HUES48 (cell line): ENCODE measurements around the gene KTI12.
"Not testable (repeated sequence)": the region's sequence is repeated elsewhere in the genome, so short reads cannot be mapped to it uniquely, and the experiment has no call there.

Experiments used
- H3K27ac ChIP-seq: one replicate; pipeline ENCODE4 v1.7.0; 2013; ENCODE audit warnings: low read depth, low read length, inconsistent platforms
- H3K27me3 ChIP-seq: 2 replicates; pipeline ENCODE4 v1.6.1; 2013; ENCODE audit warnings: mild to moderate bottlenecking, low read length; ENCODE audit not compliant: control insufficient read depth, insufficient read depth
- H3K36me3 ChIP-seq: 2 replicates; pipeline ENCODE4 v1.6.1; 2013; ENCODE audit warnings: low read length; ENCODE audit not compliant: control insufficient read depth, insufficient read depth
- H3K4me1 ChIP-seq: 2 replicates; pipeline ENCODE4 v1.6.1; 2013; ENCODE audit warnings: mild to moderate bottlenecking, low read length; ENCODE audit not compliant: control insufficient read depth, insufficient read depth
- H3K4me3 ChIP-seq: 2 replicates; pipeline ENCODE4 v1.5.1; 2013; ENCODE audit warnings: mild to moderate bottlenecking, low read depth, low read length
- H3K9ac ChIP-seq: 2 replicates; pipeline ENCODE4 v1.6.1; 2013; ENCODE audit warnings: mild to moderate bottlenecking, low read depth, low read length, moderate library complexity
- H3K9me3 ChIP-seq: 2 replicates; pipeline ENCODE4 v1.6.1; 2013; ENCODE audit warnings: low read length; ENCODE audit not compliant: control insufficient read depth, insufficient read depth

Gene KTI12

DNA sequence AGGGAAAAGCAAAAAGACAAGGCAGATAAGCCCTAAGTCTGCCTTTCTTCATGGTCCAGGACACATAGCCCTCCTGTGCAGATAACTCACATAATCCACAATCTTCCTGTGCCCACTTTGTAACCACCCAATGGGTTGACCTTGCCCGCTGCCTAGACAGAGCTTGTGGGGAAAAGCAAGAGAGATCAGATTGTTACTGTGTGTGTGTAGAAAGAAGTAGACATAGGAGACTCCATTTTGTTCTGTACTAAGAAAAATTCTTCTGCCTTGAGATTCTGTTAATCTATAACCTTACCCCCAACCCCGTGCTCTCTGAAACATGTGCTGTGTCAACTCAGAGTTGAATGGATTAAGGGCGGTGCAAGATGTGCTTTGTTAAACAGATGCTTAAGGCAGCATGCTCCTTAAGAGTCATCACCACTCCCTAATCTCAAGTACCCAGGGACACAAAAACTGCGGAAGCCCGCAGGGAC is 27.5 kb downstream of the KTI12 start:
- H3K36me3 ChIP-seq, H3K9me3 ChIP-seq, H3K27me3 ChIP-seq: not testable (repeated sequence)
- H3K27ac ChIP-seq = peak overlapping the region; percentile 84
- peaks cover 21% of the 10 kb centered on the region for H3K4me1 ChIP-seq
- H3K4me3 ChIP-seq = 0 out of 2 replicates have a peak overlapping the region, but pooled peaks have one; percentile 11
- H3K9ac ChIP-seq = peak overlapping the region; percentile 49

DNA sequence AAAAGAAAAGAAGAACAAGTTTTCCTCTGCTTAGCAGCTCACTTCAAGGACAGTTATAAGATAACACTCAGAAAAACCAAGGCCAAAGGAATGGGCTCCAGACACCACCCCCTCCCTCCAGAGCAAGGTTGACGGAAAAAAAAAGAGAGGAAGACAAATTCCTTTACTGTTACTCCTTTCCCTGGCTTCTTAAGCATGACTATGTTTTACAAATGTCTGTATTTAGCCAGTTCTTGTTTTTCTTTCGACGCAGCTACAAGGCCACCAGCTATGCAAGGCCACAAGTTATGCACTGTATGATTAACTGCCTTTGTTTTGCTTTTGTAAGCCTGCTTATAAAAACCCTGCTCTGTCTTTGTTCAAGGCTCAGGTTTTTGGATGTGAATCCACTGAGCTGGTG is 28.1 kb downstream of the KTI12 start:
- H3K36me3 ChIP-seq, H3K9me3 ChIP-seq, H3K27me3 ChIP-seq: not testable (repeated sequence)
- Histone ChIP-seq H3K9ac (peak overlapping the region; percentile 49), H3K27ac (peak overlapping the region; percentile 84), H3K4me1 (peaks cover 21% of the 10 kb centered on the region), H3K4me3 (0 out of 2 replicates have a peak overlapping the region, but pooled peaks have one; percentile 11)

DNA sequence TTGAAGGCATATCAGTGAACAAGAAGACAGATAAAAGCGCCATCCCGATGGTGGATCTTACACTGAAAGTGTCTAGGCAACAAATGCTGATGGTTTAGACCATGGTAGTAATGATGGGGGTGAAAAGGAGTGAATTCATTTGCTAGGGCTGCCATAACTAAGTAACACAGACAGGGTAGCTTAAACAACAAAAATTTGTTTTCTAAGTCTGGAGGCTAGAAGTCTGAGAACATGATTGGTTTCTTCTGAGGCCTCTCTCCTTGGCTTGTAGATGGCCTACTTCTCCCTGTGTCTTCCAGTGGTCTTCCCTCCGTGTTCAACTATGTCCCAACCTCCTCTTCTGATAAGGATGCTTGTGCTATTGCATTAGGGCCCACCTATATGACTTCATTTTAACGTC is 29.7 kb downstream of the KTI12 start:
- Histone ChIP-seq H3K27ac (no peak overlapping the region), H3K9me3 (no peaks in the 10 kb centered on the region), H3K36me3 (no peaks in the 10 kb centered on the region), H3K9ac (no peak overlapping the region), H3K4me1 (peaks cover 21% of the 10 kb centered on the region), H3K4me3 (no peak overlapping the region), H3K27me3 (no peaks in the 10 kb centered on the region)

GRCh38 chr1:52002038-52002917 is 31.3 kb downstream of the KTI12 start:
- Histone ChIP-seq H3K9ac (no peak overlapping the region), H3K4me3 (no peak overlapping the region), H3K27ac (no peak overlapping the region), H3K36me3 (no peaks in the 10 kb centered on the region), H3K27me3 (no peaks in the 10 kb centered on the region), H3K4me1 (peaks cover 23% of the 10 kb centered on the region), H3K9me3 (no peaks in the 10 kb centered on the region)

DNA sequence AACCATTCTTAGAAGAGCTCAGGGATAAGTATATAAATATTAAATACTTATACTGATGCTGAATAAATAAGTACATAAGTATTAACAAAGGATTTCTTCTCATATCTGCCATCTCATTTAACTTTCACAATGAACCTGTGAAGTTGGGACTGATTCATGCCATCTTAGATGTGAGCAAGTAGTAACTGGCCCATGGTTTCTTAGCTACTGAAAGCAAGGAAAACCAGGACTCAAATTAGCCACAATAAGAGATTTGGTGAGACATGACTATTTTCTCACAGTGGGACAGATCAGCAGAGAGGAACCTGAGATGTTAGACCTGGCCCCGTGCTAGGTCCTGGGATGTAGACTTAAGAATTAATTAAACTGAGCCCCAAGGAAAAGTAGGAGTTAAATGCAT is 34.9 kb downstream of the KTI12 start:
- no peak overlapping the region for H3K27ac ChIP-seq

DNA sequence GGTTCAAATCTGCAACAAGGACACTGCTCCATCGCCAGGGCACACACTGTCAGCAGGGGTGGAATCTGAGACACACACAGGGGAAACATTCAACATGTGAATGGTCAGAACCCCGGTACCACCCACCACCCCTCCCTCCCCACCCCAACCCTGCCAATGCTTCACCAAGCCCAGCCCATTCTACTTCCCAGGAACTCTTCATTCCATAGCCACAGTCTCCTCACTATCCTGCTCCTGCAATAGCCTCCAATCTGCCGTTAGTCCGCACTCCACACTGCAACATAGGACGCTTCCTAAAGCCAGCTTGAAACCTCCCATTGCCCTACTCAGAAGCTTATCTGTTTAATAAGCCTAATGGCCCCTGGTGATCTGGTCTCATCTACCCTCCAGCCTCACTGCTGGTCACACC is 35.6 kb downstream of the KTI12 start:
- Histone ChIP-seq H3K4me3 (no peak overlapping the region), H3K9me3 (no peaks in the 10 kb centered on the region), H3K36me3 (no peaks in the 10 kb centered on the region), H3K27ac (no peak overlapping the region), H3K9ac (no peak overlapping the region), H3K27me3 (no peaks in the 10 kb centered on the region), H3K4me1 (peaks cover 12% of the 10 kb centered on the region)

More for the DNA sequence above, 34.9 kb downstream of the KTI12 start:
- H3K27me3 ChIP-seq = no peaks in the 10 kb centered on the region
- H3K4me1 ChIP-seq = peaks cover 12% of the 10 kb centered on the region
- no peak overlapping the region for H3K9ac ChIP-seq
- no peaks in the 10 kb centered on the region for H3K9me3 ChIP-seq
- no peak overlapping the region for H3K4me3 ChIP-seq
- no peaks in the 10 kb centered on the region for H3K36me3 ChIP-seq

- Histone ChIP-seq H3K27ac (peak within 1 kb of the TSS; percentile 72), H3K9me3 (no peaks in the 10 kb centered on the region), H3K36me3 (peaks cover 3% of the 10 kb centered on the region), H3K4me3 (peak within 1 kb of the TSS; percentile 70), H3K9ac (no peak within 1 kb of the TSS; the same call in 1 of the 2 replicates), H3K27me3 (no peaks in the 10 kb centered on the region), H3K4me1 (peaks cover 3% of the 10 kb centered on the region; the same call in 1 of the 2 replicates)
These were observed 43.1 kb downstream of the KTI12 start, which contains the start of gene RAB3B for GRCh38 chr1:51990478-51990965. TSS of gene RAB3B (minus strand) at chr1:51990700. CDS start at chr1:51977117, 13,583 bp downstream.

GRCh38 chr1:51989582-51990477 is 43.8 kb downstream of the KTI12 start:
- Histone ChIP-seq H3K9ac (no peak overlapping the region; the same call in 1 of the 2 replicates), H3K27ac (peak overlapping the region; percentile 72)

GRCh38 chr1:51988254-51988653 is 45.4 kb downstream of the KTI12 start:
- Histone ChIP-seq H3K27ac (no peak overlapping the region), H3K4me1 (peaks cover 3% of the 10 kb centered on the region; the same call in 1 of the 2 replicates), H3K9me3 (no peaks in the 10 kb centered on the region), H3K36me3 (peaks cover 10% of the 10 kb centered on the region), H3K9ac (no peak overlapping the region), H3K27me3 (no peaks in the 10 kb centered on the region), H3K4me3 (no peak overlapping the region)

More at GRCh38 chr1:51989582-51990477, 43.8 kb downstream of the KTI12 start:
- Histone ChIP-seq H3K27me3 (no peaks in the 10 kb centered on the region), H3K9me3 (no peaks in the 10 kb centered on the region), H3K4me3 (peak overlapping the region; percentile 70), H3K36me3 (peaks cover 7% of the 10 kb centered on the region), H3K4me1 (peaks cover 3% of the 10 kb centered on the region; the same call in 1 of the 2 replicates)

DNA sequence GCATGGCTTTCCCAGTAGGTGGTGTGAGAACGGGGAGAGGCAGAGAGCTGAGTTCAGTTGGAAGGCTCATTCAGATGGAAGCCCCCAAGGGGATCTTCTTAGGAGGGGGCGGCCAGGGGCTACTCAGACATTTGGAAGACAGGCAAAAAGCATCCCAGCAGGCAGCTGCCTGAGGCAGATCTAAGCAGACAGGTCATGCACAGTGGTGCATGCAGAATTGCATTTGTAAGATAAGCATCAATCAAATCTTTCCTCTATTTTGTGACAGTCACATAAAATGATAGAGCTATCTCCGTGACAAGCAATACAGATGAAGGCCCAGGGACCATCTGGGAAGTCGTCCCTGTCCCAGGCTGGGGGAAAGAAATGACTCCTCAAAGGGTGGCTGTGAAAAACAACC is 46.9 kb downstream of the KTI12 start:
- Histone ChIP-seq H3K9ac (no peak overlapping the region), H3K4me1 (peaks cover 3% of the 10 kb centered on the region; the same call in 1 of the 2 replicates), H3K27ac (peak overlapping the region; percentile 44), H3K36me3 (peaks cover 16% of the 10 kb centered on the region), H3K4me3 (no peak overlapping the region), H3K27me3 (no peaks in the 10 kb centered on the region), H3K9me3 (no peaks in the 10 kb centered on the region)
